Measurements from ENCODE around the gene MYH7.

MYH7 gene

GRCh38 chr14:23447361-23448350 lies 12.2 kb upstream of the MYH7 start:
- no peak for DNase-seq (ENCODE audit: low read depth in 2 of 2)

GRCh38 chr14:23446291-23446851 lies 10.9 kb upstream of the MYH7 start:
- no peak for DNase-seq (ENCODE audit: low read depth in 2 of 2)

GRCh38 chr14:23445773-23446172 lies 10.3 kb upstream of the MYH7 start:
- DNase-seq (ENCODE audit: low read depth in 2 of 2): no peak

- DNase-seq (ENCODE audit: low read depth in 2 of 2): no peak
Observed at GRCh38 chr14:23444314-23444713, 8.9 kb upstream of the MYH7 start.

- DNase-seq (ENCODE audit: low read depth in 2 of 2): no peak
Observed at GRCh38 chr14:23443881-23444280, 8.4 kb upstream of the MYH7 start.

GRCh38 chr14:23443411-23443812 lies 8.0 kb upstream of the MYH7 start:
- DNase-seq (ENCODE audit: low read depth in 2 of 2): no peak

- no peak for DNase-seq (ENCODE audit: low read depth in 2 of 2)
Observed at GRCh38 chr14:23442721-23443356, 7.4 kb upstream of the MYH7 start.

- no peak for DNase-seq (ENCODE audit: low read depth in 2 of 2)
Observed at GRCh38 chr14:23441076-23441475, 5.6 kb upstream of the MYH7 start.

- no peak for DNase-seq (ENCODE audit: low read depth in 2 of 2)
Observed at GRCh38 chr14:23439107-23439835, 3.8 kb upstream of the MYH7 start.

GRCh38 chr14:23438101-23438971 lies 2.9 kb upstream of the MYH7 start:
- no peak for DNase-seq (ENCODE audit: low read depth in 2 of 2)

GRCh38 chr14:23437133-23438100 lies 2.0 kb upstream of the MYH7 start:
- DNase-seq (ENCODE audit: low read depth in 2 of 2): no peak

GRCh38 chr14:23436327-23437132 lies 1.1 kb upstream of the MYH7 start:
- DNase-seq (ENCODE audit: low read depth in 2 of 2): no peak

- no peak for DNase-seq (ENCODE audit: low read depth in 2 of 2)
Observed at GRCh38 chr14:23434488-23435222, 805 bp downstream of the MYH7 start.

- no peak for DNase-seq (ENCODE audit: low read depth in 2 of 2)
Observed at GRCh38 chr14:23433457-23433856, 2.0 kb downstream of the MYH7 start.

GRCh38 chr14:23432946-23433345 lies 2.5 kb downstream of the MYH7 start:
- no peak for DNase-seq (ENCODE audit: low read depth in 2 of 2)

GRCh38 chr14:23432102-23432925 lies 3.1 kb downstream of the MYH7 start:
- DNase-seq (ENCODE audit: low read depth in 2 of 2): no peak

GRCh38 chr14:23431486-23431885 lies 4.0 kb downstream of the MYH7 start:
- no peak for DNase-seq (ENCODE audit: low read depth in 2 of 2)
